ENCODE measurements around the gene CNNM3.

The CNNM3 gene

DNA sequence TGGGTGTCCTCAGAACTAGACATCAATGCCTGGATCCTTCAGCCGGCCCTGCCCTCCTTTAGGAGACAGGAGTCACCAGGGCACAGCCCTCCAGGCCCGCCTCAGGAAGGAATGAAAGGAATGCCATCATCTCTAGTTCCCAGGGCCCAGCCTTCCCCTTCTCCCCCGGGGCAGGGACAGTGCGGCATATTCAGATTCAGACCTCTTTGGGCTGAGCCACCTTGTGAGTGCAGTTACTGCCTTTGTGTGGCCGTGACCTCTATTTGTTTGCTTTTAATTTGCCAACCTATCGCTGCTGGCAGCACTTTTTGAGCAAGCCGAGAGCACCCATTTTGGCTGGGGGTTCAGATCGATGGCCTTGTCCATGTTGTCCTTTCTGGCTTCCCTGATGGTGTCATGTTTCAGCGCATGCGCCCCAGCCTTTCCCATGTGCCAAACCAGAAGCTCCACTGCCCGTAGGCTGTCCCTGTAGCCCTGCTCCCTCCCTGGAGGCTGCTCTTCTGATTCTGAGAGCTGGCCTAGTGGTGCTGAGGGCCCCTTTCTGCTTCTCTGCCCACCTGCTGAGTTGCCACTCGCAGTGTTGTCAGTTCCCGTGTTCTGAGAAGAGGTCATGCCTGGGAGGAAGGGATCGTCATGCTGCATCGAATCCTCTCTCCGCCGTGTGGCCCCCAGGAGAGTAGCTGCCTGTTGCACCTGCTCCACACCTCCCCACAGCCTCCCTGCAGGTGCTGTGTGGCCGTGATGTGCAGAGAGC lies 16.9 kb downstream of the CNNM3 start:
- no peak for DNase-seq
- Histone ChIP-seq H3K4me3 (ENCODE audit: low read depth, low read length) (no peak overlapping the region), H3K36me3 (peaks cover 3% of the 10 kb centered on the region; the same call in 1 of the 2 replicates), H3K4me1 (no peaks in the 10 kb centered on the region), H3K9me3 (no peaks in the 10 kb centered on the region), H3K27me3 (no peaks in the 10 kb centered on the region)
- TF ChIP-seq, protein P1, sequence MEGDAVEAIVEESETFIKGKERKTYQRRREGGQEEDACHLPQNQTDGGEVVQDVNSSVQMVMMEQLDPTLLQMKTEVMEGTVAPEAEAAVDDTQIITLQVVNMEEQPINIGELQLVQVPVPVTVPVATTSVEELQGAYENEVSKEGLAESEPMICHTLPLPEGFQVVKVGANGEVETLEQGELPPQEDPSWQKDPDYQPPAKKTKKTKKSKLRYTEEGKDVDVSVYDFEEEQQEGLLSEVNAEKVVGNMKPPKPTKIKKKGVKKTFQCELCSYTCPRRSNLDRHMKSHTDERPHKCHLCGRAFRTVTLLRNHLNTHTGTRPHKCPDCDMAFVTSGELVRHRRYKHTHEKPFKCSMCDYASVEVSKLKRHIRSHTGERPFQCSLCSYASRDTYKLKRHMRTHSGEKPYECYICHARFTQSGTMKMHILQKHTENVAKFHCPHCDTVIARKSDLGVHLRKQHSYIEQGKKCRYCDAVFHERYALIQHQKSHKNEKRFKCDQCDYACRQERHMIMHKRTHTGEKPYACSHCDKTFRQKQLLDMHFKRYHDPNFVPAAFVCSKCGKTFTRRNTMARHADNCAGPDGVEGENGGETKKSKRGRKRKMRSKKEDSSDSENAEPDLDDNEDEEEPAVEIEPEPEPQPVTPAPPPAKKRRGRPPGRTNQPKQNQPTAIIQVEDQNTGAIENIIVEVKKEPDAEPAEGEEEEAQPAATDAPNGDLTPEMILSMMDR (IDR thresholded peaks at IDR 0.05; ENCODE audit: low read depth, low read length) = no peak

DNA sequence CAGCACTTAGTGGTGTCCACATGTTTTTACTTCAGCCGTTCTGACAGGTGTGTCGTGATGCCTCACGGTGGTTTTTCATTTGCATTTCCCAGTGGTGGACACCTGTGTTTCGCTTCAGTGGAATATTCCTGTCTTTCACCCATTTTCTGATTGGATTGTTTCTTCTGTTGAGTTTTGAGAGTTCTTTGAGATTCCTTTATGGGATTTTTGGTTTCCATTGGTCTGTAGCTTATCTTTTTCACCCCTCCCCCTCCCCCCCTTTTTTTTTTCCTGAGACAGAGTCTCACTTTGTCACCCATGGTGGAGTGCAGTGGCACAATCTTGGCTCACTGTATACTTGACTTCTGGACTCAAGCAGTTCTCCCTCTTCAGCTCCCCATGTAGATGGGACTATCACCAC lies 19.8 kb downstream of the CNNM3 start:
- Histone ChIP-seq H3K4me3 (ENCODE audit: low read depth, low read length) (no peak overlapping the region), H3K4me1 (no peaks in the 10 kb centered on the region), H3K36me3 (no peaks in the 10 kb centered on the region), H3K27me3 (no peaks in the 10 kb centered on the region), H3K9me3 (no peaks in the 10 kb centered on the region)
- no peak for DNase-seq
- TF ChIP-seq, protein P1 (IDR thresholded peaks at IDR 0.05; ENCODE audit: low read depth, low read length) = no peak

DNA sequence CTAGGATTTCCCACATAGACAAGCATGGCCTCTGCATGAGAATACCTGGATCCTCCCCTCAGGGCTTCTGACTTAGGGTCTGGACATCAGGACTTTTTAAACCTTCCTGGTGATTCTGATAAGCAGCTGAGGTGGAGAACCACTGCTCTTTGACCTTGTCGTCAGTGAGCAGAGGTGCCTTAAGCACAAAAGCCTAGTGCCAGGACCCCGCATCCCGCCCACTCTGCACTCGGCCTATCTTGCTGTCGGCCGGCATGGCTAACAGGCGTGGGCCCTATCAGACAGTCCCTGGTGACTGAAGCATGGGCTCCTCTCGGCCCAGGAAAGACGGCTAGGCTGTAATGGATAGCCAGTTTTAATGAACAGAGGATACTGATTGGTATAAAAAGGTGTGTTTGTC lies 21.5 kb downstream of the CNNM3 start:
- DNase-seq = no peak
- H3K27me3 ChIP-seq = no peaks in the 10 kb centered on the region
- no peaks in the 10 kb centered on the region for H3K36me3 ChIP-seq
- no peak overlapping the region for H3K4me3 ChIP-seq (ENCODE audit: low read depth, low read length)
- H3K9me3 ChIP-seq = no peaks in the 10 kb centered on the region
- no peaks in the 10 kb centered on the region for H3K4me1 ChIP-seq
- TF ChIP-seq, protein P1 (IDR thresholded peaks at IDR 0.05; ENCODE audit: low read depth, low read length) = no peak

DNA sequence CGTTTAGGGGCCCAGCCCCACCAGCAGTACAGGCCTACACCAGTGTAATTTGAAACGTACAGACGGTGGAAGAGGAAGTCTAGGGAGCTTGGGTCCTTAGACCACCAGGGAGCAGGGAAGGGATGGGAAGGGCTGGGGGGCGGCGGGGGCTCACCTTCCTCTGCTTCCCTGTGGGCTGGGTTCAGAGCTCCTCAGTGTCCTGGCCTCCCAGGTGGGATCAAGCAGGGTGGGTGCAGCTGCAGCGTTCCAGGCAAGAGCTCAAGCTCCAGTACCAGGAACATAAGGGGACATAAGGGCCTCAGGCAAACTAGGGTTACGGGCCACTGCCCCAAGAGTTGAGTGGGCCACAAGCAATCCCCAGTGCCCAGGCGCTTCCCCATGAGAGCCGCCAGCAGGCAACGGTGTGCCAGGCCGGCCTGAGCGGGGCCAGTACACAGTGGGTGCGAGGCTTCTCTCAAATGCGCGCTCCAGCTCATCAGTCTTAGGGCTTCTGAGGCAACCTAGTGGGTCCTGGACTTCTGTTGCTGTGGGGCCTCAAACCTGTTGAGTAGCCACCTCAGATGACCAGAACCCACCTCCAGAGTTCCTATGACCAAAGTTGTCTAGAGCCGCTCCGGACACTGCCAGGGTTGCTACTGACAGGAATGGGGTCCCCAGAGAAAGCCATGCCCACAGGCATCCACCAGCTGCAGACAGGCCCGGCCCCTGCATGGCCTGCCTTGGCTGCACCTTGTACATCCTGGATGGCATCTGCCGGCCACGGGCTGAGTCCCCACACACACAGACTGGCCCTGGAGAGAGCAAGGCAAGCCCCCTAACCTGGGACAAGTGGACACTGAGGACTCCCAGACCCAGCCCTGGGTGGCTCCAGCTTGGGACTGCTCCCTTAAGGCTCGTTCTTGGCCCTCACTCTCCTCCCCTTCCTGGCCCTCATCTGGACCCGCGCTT lies 22.6 kb downstream of the CNNM3 start:
- Histone ChIP-seq H3K27me3 (no peaks in the 10 kb centered on the region), H3K36me3 (no peaks in the 10 kb centered on the region), H3K9me3 (no peaks in the 10 kb centered on the region), H3K4me3 (ENCODE audit: low read depth, low read length) (no peak overlapping the region), H3K4me1 (no peaks in the 10 kb centered on the region)
- DNase-seq = no peak
- TF ChIP-seq, protein P1 (IDR thresholded peaks at IDR 0.05; ENCODE audit: low read depth, low read length) = no peak

DNA sequence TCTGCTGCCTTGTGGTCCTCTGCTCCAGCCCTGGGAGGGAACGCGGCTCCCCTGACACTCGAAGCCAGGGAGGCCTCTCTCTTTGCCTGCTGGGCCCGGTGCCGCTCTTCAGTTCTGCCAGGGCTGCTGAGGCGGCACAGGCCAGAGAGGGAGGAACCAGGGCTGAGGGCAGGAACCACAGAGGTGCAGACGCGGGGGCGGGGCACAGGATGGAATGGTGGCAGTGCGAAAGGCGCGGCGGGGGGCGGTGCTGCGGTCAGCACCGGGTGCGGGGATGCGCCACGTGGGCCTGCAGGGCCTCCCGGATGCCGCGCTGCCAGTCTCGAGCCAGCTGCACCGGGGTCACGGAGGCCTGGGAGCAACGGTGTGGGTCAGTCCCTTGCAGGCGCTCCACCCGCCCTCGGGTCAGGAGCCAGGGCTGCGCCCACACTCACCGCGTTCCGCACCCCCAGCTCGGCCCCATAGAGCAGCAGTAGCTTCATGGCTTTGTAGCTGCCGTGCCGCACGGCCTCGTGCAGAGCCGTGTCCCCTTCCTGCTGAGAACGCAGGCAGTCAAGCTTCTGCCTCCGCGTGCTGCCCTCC lies 23.3 kb downstream of the CNNM3 start:
- H3K4me1 ChIP-seq = no peaks in the 10 kb centered on the region
- no peaks in the 10 kb centered on the region for H3K36me3 ChIP-seq
- TF ChIP-seq, protein P1 (IDR thresholded peaks at IDR 0.05; ENCODE audit: low read depth, low read length) = no peak
- no peak for DNase-seq
- no peaks in the 10 kb centered on the region for H3K9me3 ChIP-seq
- no peaks in the 10 kb centered on the region for H3K27me3 ChIP-seq
- H3K4me3 ChIP-seq (ENCODE audit: low read depth, low read length) = no peak overlapping the region
